NCI-H1694 treated with DMSO at 0.1 percent for 48 hours (cell line): ENCODE data around the gene CEP57L1.

Experiments used
- DNase-seq: peaks from one replicate; lab custom pipeline; 2025; lab: John Stamatoyannopoulos, UW

The CEP57L1 gene

GRCh38 chr6:109095036-109095834, at the start of gene CEP57L1:
Gene CEP57L1 (plus strand): TSS chr6:109095507. CDS start chr6:109145222, 49,715 bp downstream.
- DNase-seq: peak; percentile 95

DNA sequence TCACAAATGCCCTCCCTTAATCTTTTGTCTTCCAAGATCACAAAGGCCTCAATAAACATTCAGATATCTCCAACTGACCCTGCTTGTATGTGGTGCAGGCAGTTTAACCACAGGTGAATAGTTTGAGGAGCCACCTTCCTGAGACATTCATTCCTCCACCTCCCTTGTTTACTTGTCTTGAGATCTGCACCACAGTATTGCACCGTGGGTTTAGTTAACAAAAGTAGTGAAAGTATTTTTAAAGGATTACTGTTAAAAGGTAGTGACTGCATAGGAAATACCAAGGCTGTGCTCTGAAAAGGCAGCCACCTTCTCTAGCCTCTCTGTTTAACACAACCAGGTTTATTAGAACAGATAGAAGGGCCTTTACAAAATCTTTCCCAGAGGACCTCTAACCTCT, 47.1 kb upstream of the CEP57L1 start:
- DNase-seq: no peak

DNA sequence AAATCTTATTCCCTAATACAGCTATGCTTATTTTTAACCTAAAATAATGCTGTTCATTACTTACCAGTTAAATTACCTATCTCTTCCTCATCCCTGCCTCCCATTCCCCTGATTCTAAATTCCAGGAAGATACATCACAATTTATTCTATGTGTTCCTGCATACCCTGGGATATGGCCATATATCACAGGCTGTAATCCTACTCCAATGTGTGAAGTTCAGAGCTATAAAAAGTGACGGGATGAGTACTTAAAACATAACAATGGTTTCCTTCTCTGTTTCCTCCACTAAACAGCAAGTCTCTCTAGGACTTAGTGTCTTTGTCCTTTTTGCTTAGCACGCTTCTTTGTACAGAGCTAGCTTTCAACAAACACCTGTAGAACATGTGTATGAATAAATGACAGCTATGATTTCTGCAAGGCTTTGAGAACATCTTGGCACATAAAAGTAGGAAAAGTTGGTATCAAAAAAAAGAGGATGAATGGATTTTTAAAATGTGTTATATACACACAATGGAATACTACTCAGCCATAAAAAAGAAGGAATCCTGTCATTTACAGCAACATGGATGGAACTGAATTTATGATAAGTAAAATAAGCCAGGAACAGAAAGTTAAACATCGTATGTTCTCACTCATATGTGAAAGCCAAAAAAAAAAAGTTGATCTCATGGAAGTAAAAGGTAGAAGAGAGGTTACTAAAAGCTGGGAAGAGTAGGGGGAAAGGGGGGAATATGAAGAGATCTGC, 46.5 kb upstream of the CEP57L1 start:
- DNase-seq: no peak

DNA sequence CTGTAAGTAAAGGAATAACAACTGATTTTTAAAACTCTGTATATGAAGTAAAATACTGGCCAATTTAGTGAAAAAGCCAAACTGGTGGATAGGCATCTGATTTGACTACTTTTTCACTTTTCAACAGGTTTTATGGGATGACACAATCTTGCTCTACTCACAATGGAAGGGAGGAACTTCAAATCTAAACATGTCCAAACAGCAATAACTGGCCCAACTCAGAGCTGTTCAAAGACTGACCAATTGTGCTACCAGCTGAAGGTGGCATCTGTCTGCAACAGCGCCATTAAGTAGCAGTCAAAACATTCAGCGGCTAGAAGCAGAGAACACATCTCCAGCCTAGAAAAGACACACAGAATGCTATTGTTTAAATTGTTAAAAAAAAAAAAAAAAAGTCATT, 45.3 kb upstream of the CEP57L1 start:
- no peak for DNase-seq

DNA sequence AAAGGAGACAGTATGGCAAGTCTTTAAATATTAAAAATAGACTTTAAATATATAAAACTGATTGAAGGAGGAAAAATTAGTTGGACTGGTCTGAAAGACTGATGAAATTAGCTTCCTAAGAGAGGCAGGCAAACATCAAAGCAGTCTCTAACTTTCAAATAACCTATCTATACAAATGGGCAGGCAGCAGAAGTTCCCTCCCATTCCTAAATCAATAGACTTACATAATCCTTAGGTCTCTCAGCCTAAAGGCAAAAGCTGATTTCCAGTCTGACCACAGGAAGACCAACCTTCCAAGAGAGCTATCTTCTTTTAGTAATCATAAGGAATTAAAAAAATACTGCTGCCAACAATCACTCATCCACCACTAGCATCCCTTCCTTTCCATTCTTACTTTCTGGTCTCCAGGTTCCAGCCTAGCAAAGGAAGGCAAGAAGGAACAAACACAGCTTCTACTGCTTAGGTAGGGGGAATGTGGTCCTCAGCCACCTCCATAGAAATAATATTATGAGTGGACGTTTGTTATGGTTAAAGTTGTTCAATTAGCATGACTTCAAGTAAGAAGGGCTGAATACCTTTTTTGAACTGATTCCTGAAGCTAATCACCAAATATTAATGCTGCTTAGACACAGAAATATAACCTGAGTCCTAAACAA, 44.7 kb upstream of the CEP57L1 start:
- no peak for DNase-seq

DNA sequence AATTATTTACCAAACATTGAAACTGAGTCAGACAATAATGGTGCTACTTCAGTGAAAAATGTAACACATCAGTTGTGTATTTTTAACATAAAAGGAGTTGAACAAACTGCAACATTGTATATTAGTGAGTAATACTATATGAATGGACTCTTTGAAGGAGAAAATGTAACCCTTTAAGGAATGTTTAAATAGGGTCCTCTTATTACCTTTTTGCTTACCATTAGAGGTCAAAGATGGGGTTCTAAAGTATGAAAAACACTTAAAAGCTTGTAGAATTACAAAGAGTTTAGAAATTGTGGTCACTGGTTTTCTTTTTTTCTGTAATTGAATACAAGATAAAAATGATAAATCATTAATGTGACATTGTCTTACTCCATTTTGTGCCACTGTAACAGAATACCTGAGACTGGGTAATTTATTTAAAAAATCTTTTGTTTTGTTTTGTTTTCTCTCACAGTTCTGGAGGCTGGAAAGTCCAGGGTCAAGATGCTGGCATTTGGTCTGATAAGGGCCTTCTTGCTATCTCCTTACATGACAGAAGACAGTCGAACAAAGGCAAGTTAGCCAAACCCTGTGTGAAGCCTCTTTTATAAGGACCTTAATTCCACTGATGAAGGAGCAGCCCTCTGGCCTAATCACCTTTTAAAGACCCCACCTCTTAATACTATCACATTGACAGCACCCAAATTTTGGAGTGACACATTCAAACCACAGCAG, 43.8 kb upstream of the CEP57L1 start:
- no peak for DNase-seq

- DNase-seq: no peak
These were observed 43.2 kb upstream of the CEP57L1 start for GRCh38 chr6:109052018-109052651.

- no peak for DNase-seq
These were observed 42.5 kb upstream of the CEP57L1 start for GRCh38 chr6:109052852-109053251.

- DNase-seq: no peak
These were observed 42.0 kb upstream of the CEP57L1 start for GRCh38 chr6:109053336-109053735.

DNA sequence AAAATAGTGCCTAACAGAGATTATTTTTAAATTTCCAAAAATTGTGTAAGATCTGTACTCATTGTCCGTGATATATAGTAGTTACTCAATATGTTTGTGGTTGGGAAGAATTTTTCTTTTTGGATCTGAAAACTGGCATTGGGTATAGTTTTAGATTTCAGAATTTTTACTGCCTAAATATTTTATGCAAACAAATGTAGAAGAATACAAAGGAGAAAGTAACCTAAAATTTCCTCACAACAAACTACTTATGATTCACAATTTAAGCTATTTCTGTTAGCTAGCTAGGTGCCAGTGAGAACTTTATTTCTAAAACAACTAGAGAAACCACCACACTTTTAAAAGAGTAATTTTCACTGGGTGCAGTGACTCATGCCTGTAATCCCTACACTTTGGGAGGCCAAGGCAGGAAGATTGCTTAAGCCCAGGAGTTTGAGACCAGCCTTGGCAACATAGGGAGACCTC, 39.5 kb upstream of the CEP57L1 start:
- no peak for DNase-seq

DNA sequence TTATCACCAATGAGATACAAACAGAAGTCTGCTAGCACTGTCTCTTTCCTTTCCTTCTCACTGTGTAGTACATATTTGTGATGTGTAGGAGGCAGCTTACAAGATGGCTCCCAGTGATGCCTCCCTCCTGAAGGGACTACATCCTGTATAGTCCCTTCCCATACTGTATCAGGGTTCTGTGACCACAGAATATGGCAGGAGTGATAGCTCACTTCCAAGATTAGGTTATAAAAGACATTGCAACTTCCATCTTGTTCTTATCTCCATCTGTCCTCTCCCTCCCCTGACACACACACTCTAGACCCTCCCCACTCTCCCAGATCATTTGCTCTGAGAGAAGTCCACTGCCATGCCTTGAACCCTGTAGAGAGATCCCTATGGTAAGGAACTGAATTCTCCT, 38.6 kb upstream of the CEP57L1 start:
- DNase-seq: no peak

DNA sequence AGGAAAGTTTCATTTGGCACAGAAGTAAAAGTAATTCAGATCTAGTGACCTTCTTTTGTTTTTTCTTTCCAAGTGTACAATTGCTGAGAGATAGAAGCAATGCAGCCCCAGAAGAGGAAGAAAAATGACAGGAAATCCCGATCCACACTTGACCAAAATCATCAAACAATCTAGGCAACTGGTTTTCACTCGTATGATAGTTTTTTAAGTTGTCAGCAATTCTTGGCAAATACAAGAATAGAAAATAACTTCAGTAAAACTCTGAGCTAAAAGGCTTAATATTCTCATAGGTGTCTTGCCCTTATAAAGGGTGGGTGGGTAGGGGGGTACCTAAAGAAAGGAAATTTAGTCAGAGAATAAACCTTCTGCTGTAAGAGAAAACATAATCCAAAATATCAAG, 36.7 kb upstream of the CEP57L1 start:
- no peak for DNase-seq

DNA sequence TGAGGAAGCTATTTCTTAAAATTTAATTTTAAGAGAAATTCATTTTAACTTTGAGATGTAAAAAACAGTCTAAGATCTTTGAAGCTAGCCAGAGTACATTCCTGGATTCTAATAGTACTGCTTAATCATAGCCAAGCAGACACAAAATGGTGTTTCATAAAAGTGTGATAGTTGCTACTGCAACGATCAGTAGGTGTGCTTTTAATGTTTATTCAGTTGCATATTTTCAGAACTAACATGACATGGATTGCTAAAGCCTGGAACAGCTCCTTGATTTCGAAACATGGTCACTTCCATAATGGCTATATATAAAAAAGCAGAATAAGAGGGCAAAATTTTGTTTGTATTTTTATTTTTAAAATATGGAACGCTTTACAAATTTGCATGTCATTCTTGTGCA, 36.2 kb upstream of the CEP57L1 start:
- DNase-seq: no peak

GRCh38 chr6:109059571-109060021, 35.7 kb upstream of the CEP57L1 start:
- no peak for DNase-seq

GRCh38 chr6:109060571-109060970, 34.7 kb upstream of the CEP57L1 start:
- DNase-seq: no peak

DNA sequence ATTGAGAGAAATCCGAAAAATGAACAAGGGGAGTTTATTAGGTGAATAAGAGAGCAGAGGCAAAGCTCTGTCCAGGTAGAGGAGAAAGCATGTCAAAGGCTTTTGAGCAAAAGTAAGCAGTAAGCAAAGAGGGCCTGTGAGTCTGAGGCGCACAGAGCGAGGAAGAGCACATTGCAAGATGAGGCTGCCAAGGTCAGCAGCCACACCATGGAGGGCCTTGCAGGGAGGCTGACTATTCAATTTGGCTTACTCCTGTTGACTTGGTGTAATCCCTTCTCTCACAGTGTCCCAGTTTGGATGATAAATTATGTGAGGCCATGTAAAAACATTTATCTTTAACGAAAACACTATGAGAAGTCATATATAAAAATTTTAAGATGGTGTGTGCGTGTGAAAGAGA, 33.1 kb upstream of the CEP57L1 start:
- no peak for DNase-seq

GRCh38 chr6:109062767-109063352, 32.4 kb upstream of the CEP57L1 start:
- DNase-seq: no peak

- no peak for DNase-seq
These were observed 25.6 kb upstream of the CEP57L1 start for GRCh38 chr6:109069746-109070145.

GRCh38 chr6:109071125-109071917, 24.0 kb upstream of the CEP57L1 start:
- DNase-seq: no peak
